Peyer's patch (tissue), 4 donors: ENCODE results near the gene RASA3. TPM values are rescaled to one million over a fixed set of nuclear protein-coding genes. Genes with fewer than 3 reads are reported as not detected.
"Not testable (repeated sequence)": the region's sequence is repeated elsewhere in the genome, so short reads cannot be mapped to it uniquely, and the experiment has no call there.

Experiments used
- DNase-seq, 3 donors: peaks; one replicate each; pipeline ENCODE4 v3.0.0-alpha.2; 2017 to 2019
- H3K27ac ChIP-seq, 4 donors: fragments of 200-600 bp; sonication (generic); one replicate each; pipeline ENCODE4 v1.5.1; 2016 to 2019
- H3K27me3 ChIP-seq, 2 donors: fragments of 200-600 bp; sonication (generic); one replicate each; pipeline ENCODE4 v1.5.1; 2019
- H3K36me3 ChIP-seq, 3 donors: fragments of 200-600 bp; sonication (generic); one replicate each; pipeline ENCODE4 v1.5.1; 2016 to 2019
- H3K4me1 ChIP-seq, 4 donors: fragments of 200-600 bp; sonication (generic); one replicate each; pipeline ENCODE4 v1.5.1; 2016 to 2019
- H3K4me3 ChIP-seq, 4 donors: fragments of 200-600 bp; sonication (generic); 1 replicate in 3 of 4; 2 replicates in 1 of 4; pipeline ENCODE4 v1.5.1; 2016 to 2019; ENCODE audit warnings: mild to moderate bottlenecking in 1 of 4
- H3K9me3 ChIP-seq, 4 donors: fragments of 200-600 bp; sonication (generic); one replicate each; pipeline ENCODE4 v1.5.1; 2016 to 2019; ENCODE audit warnings: mild to moderate bottlenecking in 1 of 4
- CTCF ChIP-seq, 6 experiments: fragments of 450-650 bp in 4 of 6; fragments of 200-600 bp in 2 of 6; sonication (generic) in 1 of 6; IDR thresholded peaks; one replicate each; pipeline ENCODE4 v1.5.1; 2017 to 2019; ENCODE audit warnings: antibody characterized with exemption in 6 of 6, mild to moderate bottlenecking in 3 of 6, moderate library complexity in 1 of 6
- POLR2A ChIP-seq, 2 donors: fragments of 450-650 bp; IDR thresholded peaks; one replicate each; pipeline ENCODE4 v1.5.1; 2017; ENCODE audit warnings: antibody characterized with exemption in 2 of 2, mild to moderate bottlenecking in 2 of 2, moderate library complexity in 2 of 2
- total RNA-seq, 4 donors: library from RNA; depleted of rRNA; stranded (reverse); fragments of >200 nt; gene quantifications; one replicate each; pipeline ENCODE4 v1.1.0, GENCODE V29; 2016

The RASA3 gene
- total RNA-seq, 4 donors from 2014 or later: 3.5 to 41.3 (median 6.9) TPM

- TF ChIP-seq CTCF (IDR thresholded peaks at IDR 0.05) (no peak), POLR2A (IDR thresholded peaks at IDR 0.05) (no peak)
- no peak overlapping the region for H3K4me3 ChIP-seq
These were observed 31.6 kb upstream of the RASA3 start for GRCh38 chr13:114164053-114164452.

GRCh38 chr13:114162533-114162922 is 30.1 kb upstream of the RASA3 start:
- H3K9me3 ChIP-seq: no peaks in the 10 kb centered on the region
- H3K4me3 ChIP-seq: peak overlapping the region in 1 of 4 donors; percentile 34
- DNase-seq: peak in 1 of 3 donors; percentile 23

More at GRCh38 chr13:114164053-114164452, 31.6 kb upstream of the RASA3 start:
- Histone ChIP-seq H3K9me3 (no peaks in the 10 kb centered on the region), H3K27ac (no peak overlapping the region), H3K27me3 (no peaks in the 10 kb centered on the region), H3K36me3 (no peaks in the 10 kb centered on the region), H3K4me1 (peaks cover 0 to 11% (median 7%) of the 10 kb centered on the region in 4 donors)
- DNase-seq: no peak

GRCh38 chr13:114161644-114162532 is 29.5 kb upstream of the RASA3 start:
- TF ChIP-seq POLR2A (IDR thresholded peaks at IDR 0.05) (no peak), CTCF (IDR thresholded peaks at IDR 0.05) (no peak)

More at GRCh38 chr13:114162533-114162922, 30.1 kb upstream of the RASA3 start:
- no peaks in the 10 kb centered on the region for H3K36me3 ChIP-seq
- peaks cover 0 to 11% (median 7%) of the 10 kb centered on the region in 4 donors for H3K4me1 ChIP-seq
- H3K27me3 ChIP-seq: no peaks in the 10 kb centered on the region
- H3K27ac ChIP-seq: no peak overlapping the region
- TF ChIP-seq CTCF (IDR thresholded peaks at IDR 0.05) (no peak), POLR2A (IDR thresholded peaks at IDR 0.05) (no peak)

GRCh38 chr13:114161028-114161556 is 28.7 kb upstream of the RASA3 start:
- peaks cover 0 to 11% (median 7%) of the 10 kb centered on the region in 4 donors for H3K4me1 ChIP-seq
- no peaks in the 10 kb centered on the region for H3K36me3 ChIP-seq
- TF ChIP-seq CTCF (IDR thresholded peaks at IDR 0.05) (no peak), POLR2A (IDR thresholded peaks at IDR 0.05) (no peak)
- no peak overlapping the region for H3K4me3 ChIP-seq
- peak in 1 of 3 donors; percentile 28 for DNase-seq
- H3K27me3 ChIP-seq: no peaks in the 10 kb centered on the region
- no peak overlapping the region for H3K27ac ChIP-seq
- no peaks in the 10 kb centered on the region for H3K9me3 ChIP-seq

More at GRCh38 chr13:114161644-114162532, 29.5 kb upstream of the RASA3 start:
- H3K36me3 ChIP-seq: no peaks in the 10 kb centered on the region
- H3K27me3 ChIP-seq: no peaks in the 10 kb centered on the region
- peak; percentile 61 to 84 (median 67) for DNase-seq
- H3K27ac ChIP-seq: peak overlapping the region in 2 of 4 donors; percentile 23 to 27
- H3K4me3 ChIP-seq: peak overlapping the region in 3 of 4 donors; percentile 2 to 34 (median 16)
- H3K4me1 ChIP-seq: peaks cover 0 to 11% (median 7%) of the 10 kb centered on the region in 4 donors
- no peaks in the 10 kb centered on the region for H3K9me3 ChIP-seq

- H3K9me3 ChIP-seq, DNase-seq, H3K27me3 ChIP-seq, H3K27ac ChIP-seq, H3K4me3 ChIP-seq, H3K36me3 ChIP-seq: not testable (repeated sequence)
- peaks cover 0 to 11% (median 7%) of the 10 kb centered on the region in 4 donors for H3K4me1 ChIP-seq
These were observed 26.6 kb upstream of the RASA3 start for GRCh38 chr13:114158869-114159666.
